HepG2 (cell line): Measurements from ENCODE around the gene CR1. TPM values are rescaled to one million over a fixed set of nuclear protein-coding genes. Genes with fewer than 3 reads are reported as not detected.

Source experiments
- ETV5 ChIP-seq: IDR thresholded peaks from 2 replicates; pipeline ENCODE4 v1.6.1; 2018; ENCODE audit warnings: missing biosample characterization, missing genetic modification reagents, inconsistent platforms, borderline replicate concordance
- GATA4 ChIP-seq: sonication (generic); IDR thresholded peaks from 2 replicates; pipeline ENCODE4 v1.6.1; 2016; ENCODE audit warnings: antibody characterized with exemption, low read depth, borderline replicate concordance
- GRHL1 ChIP-seq: sonication (generic); formaldehyde crosslinking; conservative IDR thresholded peaks from 2 replicates; pipeline ENCODE4 v1.8.0; 2022; ENCODE audit warnings: missing genetic modification reagents
- IRF2 ChIP-seq: IDR thresholded peaks from 2 replicates; pipeline ENCODE4 v1.6.1; 2018; ENCODE audit warnings: missing genetic modification reagents, missing compliant biosample characterization
- JUND ChIP-seq: sonication (generic); formaldehyde crosslinking; IDR thresholded peaks from 2 replicates; pipeline ENCODE4 v1.8.0; 2022; ENCODE audit warnings: mild to moderate bottlenecking, missing genetic modification reagents
- MED13 ChIP-seq: sonication (generic); formaldehyde crosslinking; IDR thresholded peaks from 2 replicates; pipeline ENCODE4 v1.5.0; 2020; ENCODE audit warnings: missing genetic modification reagents
- MXD1 ChIP-seq: sonication (generic); formaldehyde crosslinking; IDR thresholded peaks from 2 replicates; pipeline ENCODE4 v1.4.0; 2020; ENCODE audit warnings: mild to moderate bottlenecking, missing genetic modification reagents
- NBN ChIP-seq: fragments of 450-650 bp; conservative IDR thresholded peaks from 2 replicates; pipeline ENCODE4 v1.6.1; 2017
- NFKBIZ ChIP-seq: IDR thresholded peaks from 2 replicates; pipeline ENCODE4 v1.6.1; 2018; ENCODE audit warnings: missing genetic modification reagents, missing compliant biosample characterization
- RNF2 ChIP-seq: fragments of 450-650 bp; conservative IDR thresholded peaks from 2 replicates; pipeline ENCODE4 v1.6.1; 2016; ENCODE audit warnings: low read depth
- SAFB2 ChIP-seq: sonication (generic); formaldehyde crosslinking; IDR thresholded peaks from 2 replicates; pipeline ENCODE4 v1.5.1; 2020; ENCODE audit warnings: missing genetic modification reagents, low read depth, mild to moderate bottlenecking, borderline replicate concordance
- SKI ChIP-seq: fragments of 450-650 bp; IDR thresholded peaks from one replicate; pipeline ENCODE4 v1.6.1; 2018; ENCODE audit warnings: mild to moderate bottlenecking; ENCODE audit not compliant: partially characterized antibody
- SNAPC4 ChIP-seq: sonication (generic); formaldehyde crosslinking; IDR thresholded peaks from 2 replicates; pipeline ENCODE4 v1.4.0; 2020; ENCODE audit warnings: mild to moderate bottlenecking, missing genetic modification reagents
- TBX3 ChIP-seq: fragments of 450-650 bp; IDR thresholded peaks from 2 replicates; pipeline ENCODE4 v1.6.1; 2017; ENCODE audit warnings: antibody characterized with exemption, mild to moderate bottlenecking, inconsistent platforms, borderline replicate concordance
- TEF ChIP-seq: sonication (generic); formaldehyde crosslinking; IDR thresholded peaks from 2 replicates; pipeline ENCODE4 v1.5.0; 2020; ENCODE audit warnings: missing genetic modification reagents
- XBP1 ChIP-seq: sonication (generic); formaldehyde crosslinking; IDR thresholded peaks from 2 replicates; pipeline ENCODE4 v1.5.0; 2020; ENCODE audit warnings: missing genetic modification reagents
- ZC3H13 ChIP-seq: sonication (generic); formaldehyde crosslinking; IDR thresholded peaks from 2 replicates; pipeline ENCODE4 v1.8.1; 2023; ENCODE audit warnings: mild to moderate bottlenecking, missing genetic modification reagents, moderate library complexity
- ZFP36L2 ChIP-seq: sonication (generic); formaldehyde crosslinking; IDR thresholded peaks from 2 replicates; pipeline ENCODE4 v1.4.0; 2020; ENCODE audit warnings: missing genetic modification reagents
- ZNF362 ChIP-seq: sonication (generic); formaldehyde crosslinking; IDR thresholded peaks from 2 replicates; pipeline ENCODE4 v1.4.0; 2020; ENCODE audit warnings: missing genetic modification reagents, mild to moderate bottlenecking, borderline replicate concordance
- ZNF530 ChIP-seq: sonication (generic); formaldehyde crosslinking; IDR thresholded peaks from 2 replicates; pipeline ENCODE4 v1.5.0; 2020; ENCODE audit warnings: low read depth, mild to moderate bottlenecking, missing genetic modification reagents
- ZNF546 ChIP-seq: sonication (generic); formaldehyde crosslinking; conservative IDR thresholded peaks from 2 replicates; pipeline ENCODE4 v1.8.1; 2023; ENCODE audit warnings: mild to moderate bottlenecking, missing genetic modification reagents
- ZNF7 ChIP-seq: IDR thresholded peaks from 2 replicates; pipeline ENCODE4 v1.6.1; 2016; ENCODE audit warnings: missing biosample characterization, missing genetic modification reagents
- ZNF772 ChIP-seq: sonication (generic); formaldehyde crosslinking; IDR thresholded peaks from 2 replicates; pipeline ENCODE4 v1.5.0; 2020; ENCODE audit warnings: mild to moderate bottlenecking, missing genetic modification reagents
- ZNF790 ChIP-seq: sonication (generic); formaldehyde crosslinking; IDR thresholded peaks from 2 replicates; pipeline ENCODE4 v1.8.0; 2022; ENCODE audit warnings: missing genetic modification reagents, mild to moderate bottlenecking, borderline replicate concordance
- polyA plus RNA-seq, 8 experiments: library from polyadenylated mRNA; depleted of rRNA in 3 of 8; stranded (reverse) in 7 of 8; unstranded in 1 of 8; fragments of >200 nt; fragmentation: Illumina TruSeq in 4 of 8; extraction: Trizol in 4 of 8; gene quantifications; 2 replicates each; pipeline versions ENCODE4 v1.2.1 to v1.2.3, GENCODE V29; 2011 to 2016; ENCODE audit warnings: low read depth in 4 of 8, missing spikeins in 1 of 8, mixed read lengths in 1 of 8; ENCODE audit not compliant: insufficient read depth in 1 of 8
- total RNA-seq, 5 experiments: library from RNA; depleted of rRNA; stranded (reverse); fragments of >200 nt; fragmentation: Illumina TruSeq; extraction: Trizol; gene quantifications; 2 replicates each; pipeline ENCODE4 v1.2.3, GENCODE V29; 2016; ENCODE audit warnings: low read depth in 1 of 5

CR1 gene
- total and polyA plus RNA-seq, 2 of the 13 experiments (the other 11 are each of a cell fraction or from before 2014, with no cell fraction given): not detected

- TF ChIP-seq GRHL1: no peak
- TF ChIP-seq NBN: no peak
- peak; percentile 96 for TF ChIP-seq SKI
- no peak for TF ChIP-seq SAFB2 (CRISPR knock-in tag)
- TF ChIP-seq NFKBIZ (CRISPR knock-in tag): peak; percentile 89; the same call in 1 of the 2 replicates
- no peak for TF ChIP-seq ZNF790 (CRISPR knock-in tag)
- peak; percentile 72; the same call in 1 of the 2 replicates for TF ChIP-seq GATA4
- TF ChIP-seq ZNF772 (CRISPR knock-in tag): no peak
- TF ChIP-seq MXD1 (CRISPR knock-in tag): no peak
- TF ChIP-seq ZFP36L2 (CRISPR knock-in tag): no peak
- TF ChIP-seq ZNF7 (CRISPR knock-in tag): no peak
- TF ChIP-seq ZC3H13: no peak
- TF ChIP-seq MED13: no peak
- peak; percentile 88 for TF ChIP-seq TBX3
- no peak for TF ChIP-seq XBP1 (CRISPR knock-in tag)
- TF ChIP-seq ZNF546 (CRISPR knock-in tag): no peak
- no peak for TF ChIP-seq ZNF530 (CRISPR knock-in tag)
- TF ChIP-seq ETV5: peak; percentile 65; the same call in 1 of the 2 replicates
- TF ChIP-seq IRF2 (CRISPR knock-in tag): peak; percentile 64; the same call in 1 of the 2 replicates
- TF ChIP-seq RNF2: no peak
- TF ChIP-seq ZNF362 (CRISPR knock-in tag): peak; percentile 42; the same call in 1 of the 2 replicates
- no peak for TF ChIP-seq SNAPC4
- TF ChIP-seq TEF: no peak
- peak; percentile 93 for TF ChIP-seq JUND
Measured at GRCh38 chr1:207603777-207604176, 107.8 kb downstream of the CR1 start (continued).
